Esophagus squamous epithelium (tissue), 4 donors: Measurements from ENCODE around the gene AQP1.

Experiments used
- POLR2A ChIP-seq, 4 donors: fragments of 450-650 bp; IDR thresholded peaks; one replicate each; pipeline ENCODE4 v1.6.1; 2017; ENCODE audit warnings: antibody characterized with exemption in 4 of 4, mild to moderate bottlenecking in 4 of 4, moderate library complexity in 3 of 4
- TF ChIP-seq, protein P1 (sequence below), 6 experiments: fragments of 450-650 bp in 4 of 6; fragments of 200-600 bp in 2 of 6; sonication (generic) in 2 of 6; IDR thresholded peaks; one replicate each; pipeline ENCODE4 v1.5.1; 2016 to 2019; ENCODE audit warnings: antibody characterized with exemption in 6 of 6, mild to moderate bottlenecking in 4 of 6, moderate library complexity in 4 of 6

DNA sequence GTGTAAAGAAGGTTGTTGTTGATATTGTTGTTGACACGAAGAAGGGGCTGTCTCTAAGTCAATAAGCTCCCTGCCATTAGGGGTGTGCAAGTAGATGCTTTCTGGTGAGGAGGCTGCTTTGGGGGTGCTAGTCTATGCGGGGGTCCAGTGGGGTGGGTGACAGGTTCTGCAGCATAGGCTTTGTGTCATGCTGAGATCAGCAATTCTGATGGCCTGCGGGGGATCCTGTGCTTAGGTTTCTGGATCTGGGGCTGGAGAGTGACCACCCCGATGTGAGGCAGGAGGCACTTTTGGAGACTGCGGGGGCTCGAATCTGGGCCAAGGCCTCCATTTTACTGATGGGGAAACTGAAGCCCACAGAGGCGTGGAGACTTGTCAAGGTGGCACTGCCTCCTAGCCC lies 5.1 kb downstream of the AQP1 start:
- TF ChIP-seq, protein P1, sequence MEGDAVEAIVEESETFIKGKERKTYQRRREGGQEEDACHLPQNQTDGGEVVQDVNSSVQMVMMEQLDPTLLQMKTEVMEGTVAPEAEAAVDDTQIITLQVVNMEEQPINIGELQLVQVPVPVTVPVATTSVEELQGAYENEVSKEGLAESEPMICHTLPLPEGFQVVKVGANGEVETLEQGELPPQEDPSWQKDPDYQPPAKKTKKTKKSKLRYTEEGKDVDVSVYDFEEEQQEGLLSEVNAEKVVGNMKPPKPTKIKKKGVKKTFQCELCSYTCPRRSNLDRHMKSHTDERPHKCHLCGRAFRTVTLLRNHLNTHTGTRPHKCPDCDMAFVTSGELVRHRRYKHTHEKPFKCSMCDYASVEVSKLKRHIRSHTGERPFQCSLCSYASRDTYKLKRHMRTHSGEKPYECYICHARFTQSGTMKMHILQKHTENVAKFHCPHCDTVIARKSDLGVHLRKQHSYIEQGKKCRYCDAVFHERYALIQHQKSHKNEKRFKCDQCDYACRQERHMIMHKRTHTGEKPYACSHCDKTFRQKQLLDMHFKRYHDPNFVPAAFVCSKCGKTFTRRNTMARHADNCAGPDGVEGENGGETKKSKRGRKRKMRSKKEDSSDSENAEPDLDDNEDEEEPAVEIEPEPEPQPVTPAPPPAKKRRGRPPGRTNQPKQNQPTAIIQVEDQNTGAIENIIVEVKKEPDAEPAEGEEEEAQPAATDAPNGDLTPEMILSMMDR (IDR thresholded peaks at IDR 0.05), result no peak
- no peak for TF ChIP-seq POLR2A (IDR thresholded peaks at IDR 0.05)
